Fibroblast of skin of abdomen (primary cell): ENCODE results near the gene ADAM12.
"Not testable (repeated sequence)": the region's sequence is repeated elsewhere in the genome, so short reads cannot be mapped to it uniquely, and the experiment has no call there.

Experiments
- DNase-seq: peaks from one replicate; pipeline ENCODE4 v3.0.0-alpha.2; 2013

The ADAM12 gene

DNA sequence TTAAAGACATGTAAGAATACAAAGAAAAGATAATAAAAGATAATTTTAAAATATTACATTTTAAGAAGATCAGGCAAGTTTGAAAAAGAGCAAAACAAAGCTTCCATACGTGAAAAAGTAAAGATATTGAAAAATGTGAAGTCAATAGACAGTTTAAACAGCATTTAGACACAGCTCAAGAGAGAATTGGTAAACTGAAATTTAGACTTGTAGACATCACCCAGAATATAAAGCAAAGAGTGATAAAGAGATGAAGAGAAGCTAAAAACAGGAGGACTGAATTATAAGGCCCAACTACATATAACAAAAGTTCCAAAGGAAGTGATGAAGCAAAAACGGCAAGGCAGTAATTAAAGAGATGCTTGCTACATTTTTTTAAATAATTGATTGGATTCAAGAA, 13.8 kb downstream of the ADAM12 start:
- no peak for DNase-seq

DNA sequence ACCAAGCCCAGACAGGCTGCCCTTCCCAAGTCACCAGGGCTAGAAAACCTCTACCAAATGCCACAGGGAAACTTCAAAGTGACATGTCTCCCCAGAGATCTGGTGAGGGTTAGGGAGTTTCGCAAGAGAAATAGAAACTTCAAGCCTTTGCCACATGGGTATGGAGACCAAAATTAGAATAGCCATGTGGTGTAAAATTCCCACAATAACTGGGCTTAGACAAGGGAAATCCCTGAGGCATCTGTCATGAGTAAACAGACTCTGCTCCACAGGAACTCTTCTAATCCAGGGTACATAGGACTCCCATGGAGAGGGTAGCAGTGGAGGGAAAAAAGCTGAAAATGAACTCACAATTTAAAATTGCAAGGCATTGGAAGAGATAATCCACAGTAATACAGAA, 14.3 kb downstream of the ADAM12 start:
- peak; percentile 64 for DNase-seq

DNA sequence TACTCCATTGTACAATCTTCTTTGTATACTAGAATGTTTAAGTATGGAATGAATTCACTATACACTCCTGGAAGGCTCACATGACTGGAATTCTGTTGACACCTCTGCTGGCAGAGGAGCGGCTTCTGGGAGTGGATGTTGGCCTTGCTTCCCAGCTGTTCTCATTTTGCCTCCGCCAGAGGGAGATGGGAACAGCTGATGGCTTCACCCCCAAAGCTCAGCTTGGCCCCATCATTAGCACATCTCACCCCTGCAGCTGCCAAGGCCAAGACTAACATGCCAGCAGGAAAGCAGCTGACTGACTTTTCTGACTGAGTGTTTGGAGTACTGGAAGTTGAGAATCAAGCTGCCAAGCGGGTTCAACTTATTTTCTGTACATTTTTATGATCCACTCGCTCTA, 15.1 kb downstream of the ADAM12 start:
- DNase-seq = peak; percentile 52

DNA sequence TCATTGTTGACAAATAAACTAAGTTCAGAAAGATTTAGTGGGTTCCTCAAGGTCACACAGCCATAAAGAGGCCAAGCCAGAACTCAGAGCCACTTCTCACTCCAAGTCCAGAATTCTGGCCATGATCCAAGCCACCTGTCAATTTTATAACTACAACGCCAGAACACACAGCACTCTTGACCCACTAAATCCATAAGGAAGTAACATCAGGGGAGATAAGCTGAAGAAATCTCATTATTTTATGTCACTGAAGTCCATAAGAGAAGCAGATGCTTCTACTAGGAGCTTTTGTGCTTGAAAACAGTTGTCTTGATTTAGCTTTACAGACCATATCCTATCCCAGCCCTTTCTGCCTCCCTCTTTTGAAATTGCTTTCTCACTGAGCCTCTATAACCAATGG, 15.9 kb downstream of the ADAM12 start:
- no peak for DNase-seq

- no peak for DNase-seq
Observed at GRCh38 chr10:126369125-126369710, 19.1 kb downstream of the ADAM12 start.

GRCh38 chr10:126357169-126357568, 31.1 kb downstream of the ADAM12 start:
- no peak for DNase-seq

DNA sequence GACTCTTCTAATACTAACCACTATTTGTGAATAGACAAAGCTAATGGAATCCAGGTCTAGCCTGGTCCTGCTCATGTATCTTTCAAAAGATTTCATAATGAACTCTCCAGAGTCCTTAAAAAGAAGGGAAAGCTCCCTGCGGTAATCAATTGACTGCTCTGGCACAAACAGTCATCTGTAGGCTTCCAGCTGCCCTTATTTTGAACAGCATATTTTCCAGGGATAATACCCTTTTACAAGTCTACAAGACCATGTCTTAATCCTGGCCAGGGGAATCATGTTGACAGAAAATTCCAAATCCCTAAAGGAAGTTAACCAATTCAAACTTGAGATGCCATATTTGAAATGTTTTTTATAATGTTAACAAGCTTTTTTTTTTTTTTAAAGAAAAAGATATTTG, 34.6 kb downstream of the ADAM12 start:
- no peak for DNase-seq

- DNase-seq = no peak
Observed at GRCh38 chr10:126352453-126352852, 35.8 kb downstream of the ADAM12 start.

- no peak for DNase-seq
Observed at GRCh38 chr10:126351021-126351420, 37.3 kb downstream of the ADAM12 start.

DNA sequence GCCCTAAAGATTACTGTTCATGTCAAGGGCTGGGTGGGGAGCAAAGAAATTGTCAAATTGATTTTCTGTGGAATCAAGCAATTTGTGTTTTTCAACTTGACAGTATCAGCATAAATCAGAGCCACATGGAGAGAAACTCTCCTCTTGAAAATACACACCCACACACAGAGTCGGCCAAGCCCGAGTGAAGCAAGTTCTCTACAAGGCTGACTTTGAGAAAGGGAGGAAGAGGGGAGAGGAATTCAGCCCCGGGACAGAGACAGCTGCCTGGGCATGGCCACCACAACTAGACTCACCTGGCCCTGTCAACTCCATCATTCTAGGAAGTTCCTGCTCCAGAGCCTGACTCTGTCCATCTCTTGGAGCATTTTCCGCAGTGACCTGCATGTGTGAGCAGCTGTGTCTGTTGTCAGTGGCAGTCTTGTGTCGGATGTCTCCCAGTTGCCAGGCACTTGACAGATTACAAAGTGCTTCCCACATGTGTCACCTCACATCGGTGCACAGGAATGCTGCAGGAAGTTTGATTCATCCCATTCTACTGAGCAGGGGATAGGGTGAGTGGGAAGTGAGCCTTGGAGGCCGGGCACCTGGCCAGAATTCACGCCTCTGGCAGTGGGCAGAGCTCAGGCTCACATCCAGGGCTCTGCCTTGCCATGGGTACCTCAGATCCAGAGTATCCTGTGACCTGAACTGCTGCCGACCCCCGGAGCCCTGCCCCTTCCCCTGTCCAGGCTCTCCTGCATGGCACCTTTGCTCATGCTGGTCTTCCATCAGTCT, 37.9 kb downstream of the ADAM12 start:
- peak; percentile 94 for DNase-seq

DNA sequence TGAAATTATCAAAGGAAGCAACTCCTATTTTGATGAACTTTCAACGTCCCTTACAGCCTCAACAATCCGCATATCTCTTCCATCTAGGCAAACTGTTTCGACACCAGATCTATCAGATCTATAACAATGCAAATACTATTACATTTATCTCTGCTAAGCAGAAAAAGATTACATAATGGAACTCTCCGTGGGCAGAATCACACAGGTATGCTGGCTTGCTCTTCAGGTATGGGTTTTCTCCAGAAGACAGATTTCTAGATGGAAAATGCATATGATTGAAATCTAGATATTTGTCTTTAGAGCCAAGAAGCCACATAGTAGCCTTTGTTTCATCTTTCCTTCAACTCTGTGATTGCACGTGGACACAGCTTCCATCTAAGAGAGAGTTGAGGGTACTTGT, 38.6 kb downstream of the ADAM12 start:
- DNase-seq = no peak

DNA sequence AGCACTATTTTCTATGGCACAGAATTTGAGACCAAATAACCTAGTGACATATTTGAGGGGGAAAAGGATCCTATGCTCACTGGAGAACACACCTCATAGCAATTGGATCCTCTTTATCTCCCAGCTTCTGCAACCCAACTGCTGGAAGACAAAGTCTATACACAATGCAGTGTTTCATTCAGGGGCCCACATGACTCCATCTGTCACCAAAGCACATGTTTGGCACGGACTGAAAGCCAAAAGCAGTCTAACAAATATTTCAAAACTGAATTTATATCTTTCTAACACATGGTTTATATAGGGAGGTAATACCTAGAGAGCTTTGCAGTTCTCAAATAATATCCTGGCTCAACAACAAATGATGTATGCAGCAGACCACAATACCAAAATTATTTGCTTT, 39.2 kb downstream of the ADAM12 start:
- peak; percentile 50 for DNase-seq

- DNase-seq = not testable (repeated sequence)
Observed at GRCh38 chr10:126343496-126343895, 44.8 kb downstream of the ADAM12 start.

GRCh38 chr10:126342680-126343079, 45.6 kb downstream of the ADAM12 start:
- DNase-seq = no peak

DNA sequence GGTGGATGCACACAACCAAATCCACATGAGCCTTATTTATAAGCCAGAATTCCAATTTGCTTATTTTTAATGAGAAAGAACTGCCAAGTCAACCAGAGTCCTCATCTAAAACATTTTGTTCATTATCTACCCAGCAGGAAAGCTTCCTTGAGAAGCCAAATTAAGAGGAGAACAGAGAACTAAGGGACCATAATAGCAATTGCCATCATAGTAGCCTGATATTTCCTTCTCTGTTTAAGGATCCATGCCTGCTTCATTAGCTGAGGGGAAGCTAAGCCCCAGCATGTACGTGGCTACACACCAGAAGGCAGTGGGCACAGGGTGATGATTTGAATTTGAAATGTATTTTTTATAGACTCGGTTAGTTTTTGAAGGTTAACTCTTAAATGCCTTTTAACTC, 46.8 kb downstream of the ADAM12 start:
- no peak for DNase-seq

DNA sequence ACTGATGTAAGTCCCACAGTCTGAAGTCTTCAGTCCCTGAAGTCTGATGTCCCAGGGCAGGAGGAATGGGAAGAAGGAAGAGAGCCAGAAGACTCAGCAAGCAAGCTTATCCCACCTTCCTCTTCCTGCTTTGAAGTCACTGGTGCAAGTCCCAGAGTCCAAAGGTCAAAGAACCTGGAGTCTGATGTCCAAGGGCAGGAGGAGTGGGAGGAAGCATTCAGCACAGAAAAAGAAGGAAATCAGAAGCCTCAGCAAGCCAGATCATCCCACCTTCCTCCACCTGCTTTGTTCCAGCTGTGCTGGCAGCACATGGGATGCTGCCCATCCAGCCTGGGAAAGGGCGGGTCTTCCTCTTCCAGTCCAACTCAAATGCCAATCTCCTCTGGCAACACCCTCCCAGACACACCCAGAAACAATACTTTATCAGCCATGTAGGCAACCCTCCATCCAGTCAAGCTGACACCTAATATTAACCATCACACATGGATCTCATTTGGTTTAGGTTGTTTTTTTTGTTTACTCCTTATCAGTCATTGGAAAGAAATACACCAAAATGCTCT, 50.9 kb downstream of the ADAM12 start:
- DNase-seq = no peak

DNA sequence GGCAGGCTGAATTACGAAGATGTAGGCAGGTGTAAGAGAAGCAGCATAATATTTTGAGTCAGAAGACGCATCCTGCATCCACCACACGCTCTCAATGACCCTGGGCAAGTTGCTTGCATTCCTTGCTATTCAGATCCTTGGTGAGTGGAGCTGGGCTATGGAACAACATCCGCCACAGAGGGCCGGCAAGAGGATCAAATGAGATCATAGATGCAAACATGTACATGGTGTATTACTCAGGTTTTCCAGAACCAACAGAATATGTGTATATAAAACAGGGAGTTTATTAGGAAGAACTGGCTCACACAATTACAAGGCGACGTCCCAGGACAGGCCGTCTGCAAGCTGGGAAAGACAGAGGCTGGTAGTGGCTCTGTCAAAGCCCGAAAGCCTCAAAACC, 51.5 kb downstream of the ADAM12 start:
- DNase-seq = peak; percentile 31

DNA sequence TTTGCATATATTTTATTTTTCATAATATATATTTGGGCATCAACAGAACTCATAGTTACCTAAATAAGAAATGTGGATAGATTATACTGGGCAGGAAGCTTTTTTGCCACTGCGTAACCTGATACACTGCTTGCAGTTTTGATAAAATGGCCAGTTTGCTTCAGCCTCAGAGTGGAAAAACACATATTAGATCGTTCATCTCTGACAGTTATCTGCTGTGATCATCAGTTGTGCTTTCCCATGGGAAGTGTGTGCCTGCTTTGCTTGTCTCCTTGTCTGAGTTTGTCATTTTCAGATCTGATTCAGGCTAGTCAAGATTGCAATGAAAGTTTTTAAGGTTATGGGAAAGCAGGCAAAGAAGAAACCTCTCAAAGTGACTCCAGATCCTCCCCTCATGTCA, 54.0 kb downstream of the ADAM12 start:
- DNase-seq = no peak

GRCh38 chr10:126332576-126332975, 55.7 kb downstream of the ADAM12 start:
- DNase-seq = no peak

- peak; percentile 79 for DNase-seq
Observed at GRCh38 chr10:126331101-126331500, 57.2 kb downstream of the ADAM12 start.

DNA sequence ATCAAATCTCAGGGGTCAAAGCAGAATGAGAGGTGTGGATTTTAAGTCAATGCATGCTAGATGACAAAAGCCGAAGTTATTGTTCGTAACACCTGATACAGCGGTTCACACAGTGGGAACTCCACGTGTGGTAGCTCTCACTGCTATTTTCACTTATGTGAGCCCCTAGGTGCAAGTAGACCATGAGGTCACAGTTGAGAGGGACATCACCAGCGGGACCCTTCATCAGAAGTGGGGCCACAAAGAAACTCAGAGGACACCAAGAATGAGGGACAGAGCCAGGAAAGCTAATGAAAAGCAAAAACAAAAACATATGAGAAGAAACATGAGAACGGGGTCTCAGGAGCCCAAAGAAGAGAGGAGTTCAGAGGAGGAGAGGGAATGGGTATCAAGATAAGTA, 63.5 kb downstream of the ADAM12 start:
- DNase-seq = no peak

DNA sequence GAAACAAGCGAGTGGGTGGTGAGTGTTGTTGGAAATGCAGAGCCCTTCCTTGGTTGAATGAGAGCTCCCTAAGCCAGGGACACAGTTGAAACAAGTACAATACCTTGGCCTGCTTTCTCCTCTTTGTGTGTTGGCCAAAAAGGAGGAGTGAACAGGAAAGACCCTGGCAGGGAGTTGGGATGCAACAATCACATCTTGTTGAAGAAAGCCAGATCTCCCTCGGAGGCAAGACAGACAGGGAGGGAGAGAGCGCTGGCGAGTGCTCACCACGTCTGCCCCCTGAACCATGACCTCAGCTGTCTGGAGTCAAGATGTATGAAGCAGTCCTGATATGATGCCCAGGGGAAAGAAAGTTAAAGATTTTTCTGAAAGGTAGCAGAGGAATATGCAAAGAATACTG, 66.8 kb downstream of the ADAM12 start:
- DNase-seq = no peak

DNA sequence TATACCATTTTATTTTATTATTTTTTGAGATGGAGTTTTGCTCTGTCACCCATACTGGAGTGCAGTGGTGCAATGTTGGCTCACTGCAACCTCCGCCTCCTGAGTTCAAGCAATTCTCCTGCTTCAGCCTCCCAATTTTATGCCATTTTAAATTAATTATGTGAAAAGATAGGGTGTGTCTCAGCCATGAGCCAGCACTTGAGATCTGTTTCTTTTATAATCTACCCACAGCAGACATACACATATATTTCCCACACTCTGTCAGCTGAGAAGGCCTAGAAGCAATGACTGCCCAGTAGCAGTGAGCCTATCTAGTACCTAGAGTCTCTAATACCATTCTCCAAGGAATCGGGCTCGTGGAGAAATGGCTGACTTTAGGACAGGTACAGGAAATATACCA, 70.5 kb downstream of the ADAM12 start:
- no peak for DNase-seq

DNA sequence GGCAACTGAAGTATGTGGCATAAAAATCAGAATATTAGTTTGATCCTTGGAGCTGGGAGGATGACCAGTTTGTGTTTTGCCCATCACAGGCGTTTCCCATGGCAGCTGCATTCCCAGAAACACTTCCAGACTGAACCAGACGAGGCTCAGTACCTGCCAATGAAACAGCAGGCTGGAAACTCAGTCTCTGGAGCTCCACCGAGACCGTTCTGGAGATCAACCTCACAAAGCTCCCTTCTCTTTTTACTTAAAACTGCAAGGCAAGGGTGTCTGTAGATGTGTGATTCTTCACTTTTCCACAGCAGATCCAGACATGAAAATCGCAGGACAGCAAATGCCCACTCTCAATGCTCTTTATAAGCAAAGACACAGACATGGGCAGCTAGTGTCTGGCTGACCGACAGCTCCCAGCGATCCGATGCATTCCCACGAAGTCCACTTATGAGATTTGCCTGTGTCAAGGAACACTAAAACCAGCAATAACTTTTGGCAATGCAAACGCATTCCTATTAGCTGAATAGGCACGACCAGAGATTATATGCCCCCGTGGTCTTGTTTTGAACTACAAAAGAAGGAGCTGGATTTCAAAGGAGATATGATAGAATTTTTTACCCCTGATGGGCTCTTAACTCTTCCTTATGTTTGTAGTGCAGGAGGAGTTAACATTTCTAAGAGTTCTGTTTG, 72.6 kb downstream of the ADAM12 start:
- peak; percentile 80 for DNase-seq
